Activated CD4-positive, alpha-beta T cell treated with anti-CD3 and anti-CD28 coated beads, Interleukin-2, amount 50 U/mL, for 24 hours (primary cell): Measurements from ENCODE around the gene PDE6B.

ENCODE experiments used
- DNase-seq, 2 donors: peaks; one replicate each; pipeline ENCODE4 v3.0.0-alpha.2; 2020; ENCODE audit warnings: low read depth in 1 of 2, low spot score in 1 of 2

Gene PDE6B

GRCh38 chr4:600850-601515, 24.4 kb upstream of the PDE6B start:
- peak in 1 of 2 donors; percentile 42 for DNase-seq

- no peak for DNase-seq
Measured at GRCh38 chr4:601612-602558, 23.5 kb upstream of the PDE6B start.

- DNase-seq: peak; percentile 36
Measured at GRCh38 chr4:602559-602942, 22.8 kb upstream of the PDE6B start.

DNA sequence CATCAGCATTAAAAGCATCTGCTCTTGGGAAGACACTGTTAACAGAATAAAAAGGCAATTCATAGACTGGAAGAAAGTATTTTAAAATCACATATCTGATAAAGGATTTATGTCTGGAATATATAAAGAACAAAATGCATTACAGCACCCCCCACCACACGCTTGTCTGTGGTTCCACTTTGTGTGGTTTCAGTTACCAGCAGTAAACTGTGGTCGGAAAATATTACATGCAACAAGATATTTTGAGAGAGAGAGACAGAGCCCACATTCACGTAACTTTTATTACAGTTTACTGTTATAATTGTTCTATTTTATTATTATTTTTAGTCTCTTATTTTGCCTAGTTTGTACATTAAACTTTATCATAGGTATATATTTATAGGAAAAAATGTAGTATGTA, 21.2 kb upstream of the PDE6B start:
- peak in 1 of 2 donors; percentile 19 for DNase-seq

DNA sequence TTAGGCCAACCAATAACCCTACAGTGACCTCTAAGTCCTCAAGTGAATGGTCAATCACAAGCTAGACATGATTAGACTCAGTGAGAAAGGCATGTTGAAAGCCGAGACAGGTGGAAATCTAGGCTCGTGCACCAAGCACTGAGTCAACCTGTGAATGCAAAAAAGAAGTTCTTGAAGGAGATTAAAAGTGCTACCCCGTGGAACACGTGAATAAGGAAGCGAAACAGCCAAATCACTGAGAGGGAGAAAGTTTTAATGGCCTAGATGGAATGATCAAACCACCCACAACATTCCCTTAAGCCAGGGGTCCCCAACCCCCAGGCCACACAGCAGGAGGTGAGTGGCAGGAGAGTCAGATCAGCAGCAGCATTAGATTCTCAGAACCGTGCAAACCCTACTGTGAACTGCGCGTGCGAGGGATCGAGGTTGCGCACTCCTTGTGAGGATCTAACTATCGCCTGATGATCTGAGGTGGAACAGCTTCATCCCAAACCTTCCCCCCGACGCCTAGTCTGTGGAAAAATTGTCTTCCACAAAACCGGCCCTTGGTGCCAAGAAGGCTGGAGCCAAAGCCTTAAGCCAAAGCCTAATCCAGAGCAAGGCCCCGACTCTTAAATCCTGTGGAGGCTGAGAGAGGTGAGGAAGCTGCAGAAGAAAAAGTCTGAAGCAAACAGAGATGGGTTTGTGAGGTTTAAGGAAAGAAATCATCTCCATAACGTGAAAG, 19.5 kb upstream of the PDE6B start:
- DNase-seq: no peak

- no peak for DNase-seq
Measured at GRCh38 chr4:608236-608635, 17.1 kb upstream of the PDE6B start.

DNA sequence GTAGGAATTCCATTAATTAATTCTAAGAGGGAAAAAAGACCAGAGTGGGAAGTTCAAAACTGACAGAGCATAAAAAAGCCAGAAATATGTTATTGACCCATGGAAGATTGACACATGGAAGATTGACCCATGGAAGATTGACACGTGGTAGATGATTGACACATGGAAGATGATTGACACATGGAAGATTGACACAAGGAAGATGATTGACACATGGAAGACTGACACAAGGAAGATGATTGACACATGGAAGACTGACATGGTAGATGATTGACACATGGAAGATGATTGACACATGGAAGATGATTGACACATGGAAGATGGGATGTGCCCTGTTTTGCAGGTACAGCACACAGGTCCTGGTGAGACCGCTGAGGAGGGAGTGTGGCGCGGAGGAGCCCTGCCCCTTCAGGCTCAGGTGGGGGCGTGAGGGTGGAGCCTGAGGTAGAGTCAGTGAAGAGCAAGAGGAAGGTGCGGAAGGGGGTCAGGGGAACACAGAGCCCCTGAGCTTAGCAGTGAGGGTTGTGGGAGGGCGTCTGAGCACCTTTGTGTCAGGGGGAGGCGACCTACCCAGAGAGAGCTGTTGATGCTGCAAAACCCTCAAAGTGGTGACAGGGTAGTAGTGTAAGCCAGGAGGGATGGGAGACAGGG, 15.8 kb upstream of the PDE6B start:
- no peak for DNase-seq

- no peak for DNase-seq
Measured at GRCh38 chr4:610411-611261, 14.7 kb upstream of the PDE6B start.

DNA sequence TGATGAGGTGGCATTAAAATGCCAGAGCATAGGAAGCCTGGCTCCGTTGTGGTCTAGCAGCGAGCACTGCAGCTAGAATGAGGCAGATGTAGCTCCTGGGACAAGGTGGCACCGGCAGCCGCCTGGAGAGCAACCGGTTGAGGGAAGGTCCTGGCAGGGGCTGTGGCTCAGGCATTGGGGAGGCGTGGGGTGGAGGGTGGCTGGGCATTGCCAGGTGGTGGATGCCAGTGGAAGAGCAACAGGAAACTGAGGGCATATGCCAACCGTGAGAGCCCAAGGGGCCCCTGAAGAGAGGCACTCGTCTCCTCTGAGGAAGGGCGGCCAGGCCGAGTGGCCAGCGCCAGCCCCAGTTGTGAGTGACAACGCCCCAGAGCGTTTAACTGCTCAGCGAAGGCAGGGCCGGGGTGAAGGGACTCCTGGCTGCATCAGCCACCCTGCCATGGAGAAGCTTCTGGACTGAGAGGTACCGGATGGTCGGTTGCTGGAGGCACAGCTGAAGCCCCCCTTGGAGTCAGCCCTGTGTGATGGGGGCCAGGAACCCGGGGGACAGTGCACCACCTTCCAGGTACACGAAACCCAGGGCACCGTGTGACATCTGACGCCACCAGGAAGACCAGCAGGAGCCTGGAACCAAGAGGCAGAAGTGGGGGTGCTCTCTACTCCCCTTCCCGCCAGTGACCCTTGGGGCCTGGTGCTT, 13.2 kb upstream of the PDE6B start:
- no peak for DNase-seq

- DNase-seq: no peak
Measured at GRCh38 chr4:612749-613125, 12.6 kb upstream of the PDE6B start.

- no peak for DNase-seq
Measured at GRCh38 chr4:613126-613525, 12.2 kb upstream of the PDE6B start.

DNA sequence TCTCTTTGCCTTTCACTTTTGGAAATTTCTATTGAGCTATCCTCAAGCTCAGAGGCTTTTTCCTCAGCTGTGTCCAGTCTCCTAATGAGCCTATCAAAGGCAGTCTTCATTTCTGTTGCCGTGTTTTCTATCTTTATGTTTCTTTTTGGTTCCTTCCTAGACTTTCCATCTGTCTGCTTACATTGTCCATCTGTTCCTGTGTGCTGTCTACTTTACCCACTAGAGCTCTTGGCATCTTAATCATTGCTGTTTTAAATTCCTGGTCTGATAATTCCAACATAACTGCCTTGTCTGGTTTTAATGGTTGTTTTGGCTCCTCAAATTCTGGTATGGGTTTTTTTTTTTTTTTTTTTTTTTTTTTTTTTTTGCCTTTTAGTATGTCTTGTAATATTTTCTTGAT, 9.3 kb upstream of the PDE6B start:
- DNase-seq: no peak

DNA sequence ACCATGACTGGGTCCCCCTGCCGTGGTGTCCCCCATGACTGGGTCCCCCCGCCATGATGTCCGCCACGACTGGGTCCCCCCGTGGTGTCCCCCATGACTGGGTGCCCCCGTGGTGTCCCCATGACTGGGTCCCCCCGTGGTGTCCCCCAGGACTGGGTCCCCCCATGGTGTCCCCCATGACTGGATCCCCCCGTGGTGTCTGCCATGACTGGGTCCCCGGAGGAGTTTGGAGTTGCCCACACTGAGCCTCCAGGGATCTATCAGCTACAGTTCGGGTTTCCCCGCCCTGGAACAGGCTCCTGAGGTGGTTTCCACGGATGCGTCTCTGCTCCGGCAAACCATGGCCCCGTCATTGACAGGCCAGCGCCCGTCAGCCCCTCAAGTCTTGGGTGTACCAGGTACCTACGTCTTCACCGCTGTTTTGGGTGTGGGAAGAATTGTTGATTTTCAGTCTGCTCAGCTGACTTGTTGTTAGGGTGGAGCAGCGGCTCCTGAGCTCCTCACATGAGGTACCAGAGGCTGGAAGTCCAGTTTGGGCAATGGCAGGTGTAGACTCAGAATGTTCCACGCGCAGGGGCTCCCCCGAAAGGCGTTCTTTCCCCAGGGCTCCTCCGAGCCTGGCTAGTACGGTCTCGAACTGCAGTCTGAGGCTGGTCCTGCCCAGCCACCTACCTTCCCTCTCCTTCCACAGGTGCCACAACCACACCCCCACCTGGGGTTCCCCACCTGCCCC, 8.3 kb upstream of the PDE6B start:
- no peak for DNase-seq

- DNase-seq: no peak
Measured at GRCh38 chr4:617644-618641, 7.4 kb upstream of the PDE6B start.

GRCh38 chr4:620201-620600, 5.2 kb upstream of the PDE6B start:
- no peak for DNase-seq

DNA sequence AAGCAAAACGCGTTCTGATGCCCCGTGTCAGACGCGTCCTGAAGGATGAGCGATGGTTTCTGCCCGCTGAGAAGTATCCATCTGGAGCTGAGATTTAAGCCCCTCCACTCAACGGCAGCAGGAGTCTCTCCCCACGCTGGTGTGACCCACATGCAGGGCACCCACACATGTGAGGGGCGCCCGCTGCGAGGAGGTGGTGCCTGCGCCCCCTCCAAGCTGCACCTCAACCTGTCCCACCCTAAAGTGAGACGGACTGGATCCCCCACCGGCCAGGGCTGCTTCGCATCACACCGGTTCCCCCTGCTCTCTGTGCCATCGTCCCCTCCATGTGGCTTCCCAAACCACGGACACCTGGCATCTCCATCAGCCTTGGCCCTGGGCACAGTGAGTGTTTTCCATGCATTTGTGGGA, 4.5 kb upstream of the PDE6B start:
- no peak for DNase-seq

- no peak for DNase-seq
Measured at GRCh38 chr4:621296-622070, 3.9 kb upstream of the PDE6B start.
